Esophagus muscularis mucosa (tissue), 4 donors: ENCODE results near the gene CLIP1. TPM values are rescaled to one million over a fixed set of nuclear protein-coding genes. Genes with fewer than 3 reads are reported as not detected.
A peak's percentile ranks its signal among the peaks of the same experiment; 100 is the strongest.
"Not testable (repeated sequence)": the region's sequence is repeated elsewhere in the genome, so short reads cannot be mapped to it uniquely, and the experiment has no call there.

ENCODE experiments used
- DNase-seq: peaks from one replicate; pipeline ENCODE4 v3.0.0-alpha.2; 2017; ENCODE audit errors: extremely low spot score
- H3K27ac ChIP-seq, 4 donors: fragments of 200-600 bp; sonication (generic); replicated peaks in 1 of 4; 1 replicate in 3 of 4; 2 replicates in 1 of 4; pipeline ENCODE4 v1.5.1; 2016 to 2019; ENCODE audit warnings: mild to moderate bottlenecking in 1 of 4
- H3K27me3 ChIP-seq, 4 donors: fragments of 200-600 bp; sonication (generic); one replicate each; pipeline versions ENCODE4 v1.5.1 to v1.6.0; 2016 to 2019
- H3K36me3 ChIP-seq, 4 donors: fragments of 200-600 bp; sonication (generic); one replicate each; pipeline ENCODE4 v1.5.1; 2016 to 2019
- H3K4me1 ChIP-seq, 4 donors: fragments of 200-600 bp; sonication (generic); one replicate each; pipeline ENCODE4 v1.5.1; 2016 to 2019
- H3K4me3 ChIP-seq, 4 donors: fragments of 200-600 bp; sonication (generic); 1 replicate in 2 of 4; 2 replicates in 2 of 4; pipeline ENCODE4 v1.5.1; 2016 to 2019; ENCODE audit warnings: mild to moderate bottlenecking in 4 of 4, moderate library complexity in 1 of 4
- H3K9me3 ChIP-seq, 4 donors: fragments of 200-600 bp; sonication (generic); 1 replicate in 3 of 4; 2 replicates in 1 of 4; pipeline ENCODE4 v1.5.1; 2016 to 2019
- EP300 ChIP-seq: sonication (generic); formaldehyde crosslinking; IDR thresholded peaks from one replicate; pipeline ENCODE4 v1.6.1; 2017; ENCODE audit warnings: antibody characterized with exemption
- POLR2A ChIP-seq: fragments of 450-650 bp; IDR thresholded peaks from one replicate; pipeline ENCODE4 v1.6.1; 2017; ENCODE audit warnings: antibody characterized with exemption, moderate library complexity, mild to moderate bottlenecking, low read depth
- POLR2AphosphoS5 ChIP-seq, 2 donors: sonication (generic); formaldehyde crosslinking; IDR thresholded peaks; one replicate each; pipeline ENCODE4 v1.6.1; 2017; ENCODE audit warnings: antibody characterized with exemption in 2 of 2
- WGBS: methylation state at CpG from one replicate; pipeline ENCODE4 v1.1.5; 2018; 5-methylcytosine and 5-hydroxymethylcytosine counted together
- intact Hi-C: fragments of 100-400 bp; cut with DNase I; formaldehyde crosslinking; loops from one replicate; pipeline ENCODE4 v1.15.1; 2023
- total RNA-seq, 4 donors: library from RNA; depleted of rRNA; stranded (reverse); fragments of >200 nt; gene quantifications; one replicate each; pipeline versions ENCODE4 v1.1.0 to v1.2.1, GENCODE V29; 2016
- TF ChIP-seq, protein P1 (sequence below), 3 experiments: fragments of 200-600 bp in 2 of 3; fragments of 450-650 bp in 1 of 3; sonication (generic) in 2 of 3; IDR thresholded peaks; one replicate each; pipeline ENCODE4 v1.5.1; 2017 to 2019; ENCODE audit warnings: antibody characterized with exemption in 3 of 3, mild to moderate bottlenecking in 2 of 3, moderate library complexity in 1 of 3

The CLIP1 gene
- total RNA-seq, 4 donors from 2014 or later = 234 to 263 (median 250) TPM

- Histone ChIP-seq H3K9me3 (no peaks in the 10 kb centered on the region), H3K36me3 (no peaks in the 10 kb centered on the region), H3K4me1 (peaks cover 9 to 14% (median 13%) of the 10 kb centered on the region in 4 donors), H3K27ac (no peak overlapping the region), H3K4me3 (no peak overlapping the region), H3K27me3 (no peaks in the 10 kb centered on the region)
- TF ChIP-seq, protein P1, sequence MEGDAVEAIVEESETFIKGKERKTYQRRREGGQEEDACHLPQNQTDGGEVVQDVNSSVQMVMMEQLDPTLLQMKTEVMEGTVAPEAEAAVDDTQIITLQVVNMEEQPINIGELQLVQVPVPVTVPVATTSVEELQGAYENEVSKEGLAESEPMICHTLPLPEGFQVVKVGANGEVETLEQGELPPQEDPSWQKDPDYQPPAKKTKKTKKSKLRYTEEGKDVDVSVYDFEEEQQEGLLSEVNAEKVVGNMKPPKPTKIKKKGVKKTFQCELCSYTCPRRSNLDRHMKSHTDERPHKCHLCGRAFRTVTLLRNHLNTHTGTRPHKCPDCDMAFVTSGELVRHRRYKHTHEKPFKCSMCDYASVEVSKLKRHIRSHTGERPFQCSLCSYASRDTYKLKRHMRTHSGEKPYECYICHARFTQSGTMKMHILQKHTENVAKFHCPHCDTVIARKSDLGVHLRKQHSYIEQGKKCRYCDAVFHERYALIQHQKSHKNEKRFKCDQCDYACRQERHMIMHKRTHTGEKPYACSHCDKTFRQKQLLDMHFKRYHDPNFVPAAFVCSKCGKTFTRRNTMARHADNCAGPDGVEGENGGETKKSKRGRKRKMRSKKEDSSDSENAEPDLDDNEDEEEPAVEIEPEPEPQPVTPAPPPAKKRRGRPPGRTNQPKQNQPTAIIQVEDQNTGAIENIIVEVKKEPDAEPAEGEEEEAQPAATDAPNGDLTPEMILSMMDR (IDR thresholded peaks at IDR 0.05) = no peak
- TF ChIP-seq EP300 = no peak
- TF ChIP-seq POLR2A = no peak
- TF ChIP-seq POLR2AphosphoS5 (IDR thresholded peaks at IDR 0.05) = no peak
- DNase-seq = no peak
- intact Hi-C loops = no loop called here
- 98% methylated on average over 9 of the region's 9 CpGs for WGBS
These were observed 4.9 kb upstream of the CLIP1 start for GRCh38 chr12:122427403-122427802.

GRCh38 chr12:122423258-122424165 is 1.0 kb upstream of the CLIP1 start:
- no peaks in the 10 kb centered on the region for H3K27me3 ChIP-seq
- H3K27ac ChIP-seq = peak overlapping the region; percentile 99 to 100 (median 100)
- H3K4me1 ChIP-seq = peaks cover 23 to 42% (median 41%) of the 10 kb centered on the region in 4 donors
- H3K4me3 ChIP-seq = peak overlapping the region; percentile 78 to 100 (median 92)
- no peaks in the 10 kb centered on the region for H3K9me3 ChIP-seq
- intact Hi-C loops = loop anchor here (2.0 kb wide), 1 partner anchor 23 kb away; no protein-coding TSS in a partner anchor
- 15% methylated on average over 21 of the region's 21 CpGs for WGBS
- TF ChIP-seq POLR2AphosphoS5 (IDR thresholded peaks at IDR 0.05) (peak; percentile 28 to 64), POLR2A (no peak)
- no peaks in the 10 kb centered on the region for H3K36me3 ChIP-seq
- peak; percentile 92 for DNase-seq

GRCh38 chr12:122422730-122423257 is 325 bp upstream of the CLIP1 start:
- Histone ChIP-seq H3K36me3 (no peaks in the 10 kb centered on the region), H3K4me3 (peak overlapping the region; percentile 78 to 100 (median 92)), H3K27ac (peak overlapping the region; percentile 99 to 100 (median 100)), H3K9me3 (no peaks in the 10 kb centered on the region), H3K27me3 (no peaks in the 10 kb centered on the region), H3K4me1 (peaks cover 23 to 49% (median 48%) of the 10 kb centered on the region in 4 donors)
- 0% methylated on average over 2 of the region's 39 CpGs for WGBS
- no peak for DNase-seq
- TF ChIP-seq POLR2AphosphoS5 (IDR thresholded peaks at IDR 0.05) = peak in 1 of 2 donors; percentile 18
- TF ChIP-seq POLR2A = no peak
- TF ChIP-seq EP300 = no peak
- intact Hi-C loops = loop anchor here (2.0 kb wide), 1 partner anchor 22 kb away; no protein-coding TSS in a partner anchor

DNA sequence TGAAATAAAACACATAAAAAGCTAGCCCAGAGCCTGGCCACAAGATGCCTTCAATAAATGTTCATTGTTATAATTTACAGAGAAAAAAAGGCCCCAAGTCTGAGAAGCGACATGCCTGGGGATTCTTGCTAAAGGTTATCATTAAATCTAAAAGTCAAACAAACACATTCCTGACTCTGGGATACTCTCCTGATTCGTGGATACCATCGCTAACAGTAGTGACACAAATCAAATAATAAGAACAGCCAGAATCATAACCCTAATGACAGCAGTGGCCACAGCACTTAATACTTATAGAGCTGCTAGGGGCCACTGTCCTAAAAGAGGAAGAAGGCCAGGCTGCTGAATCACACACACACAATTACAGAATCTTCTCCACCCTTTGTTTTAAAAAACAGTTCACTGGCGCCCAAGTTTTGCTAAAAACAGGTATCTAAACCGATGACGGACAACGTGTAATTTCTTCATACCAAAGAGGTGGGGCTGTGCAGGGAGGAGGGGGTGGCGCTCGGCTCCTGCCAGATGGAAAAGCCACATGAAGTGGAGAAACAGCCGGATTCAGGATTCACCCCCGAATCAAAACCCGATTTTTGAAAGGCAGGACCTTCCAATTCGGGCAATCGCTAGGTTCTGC is 1.2 kb downstream of the CLIP1 start:
- H3K27ac ChIP-seq = peak overlapping the region; percentile 99 to 100 (median 100)
- 1% methylated on average over 14 of the region's 14 CpGs for WGBS
- intact Hi-C loops = no loop called here
- TF ChIP-seq POLR2A (no peak), POLR2AphosphoS5 (IDR thresholded peaks at IDR 0.05) (peak; percentile 30 to 62)
- peaks cover 0 to 6% (median 5%) of the 10 kb centered on the region in 4 donors for H3K36me3 ChIP-seq
- peak; percentile 93 for DNase-seq
- no peaks in the 10 kb centered on the region for H3K9me3 ChIP-seq
- H3K4me3 ChIP-seq = peak overlapping the region; percentile 78 to 100 (median 92)
- H3K4me1 ChIP-seq = peaks cover 23 to 63% (median 63%) of the 10 kb centered on the region in 4 donors
- H3K27me3 ChIP-seq = no peaks in the 10 kb centered on the region

DNA sequence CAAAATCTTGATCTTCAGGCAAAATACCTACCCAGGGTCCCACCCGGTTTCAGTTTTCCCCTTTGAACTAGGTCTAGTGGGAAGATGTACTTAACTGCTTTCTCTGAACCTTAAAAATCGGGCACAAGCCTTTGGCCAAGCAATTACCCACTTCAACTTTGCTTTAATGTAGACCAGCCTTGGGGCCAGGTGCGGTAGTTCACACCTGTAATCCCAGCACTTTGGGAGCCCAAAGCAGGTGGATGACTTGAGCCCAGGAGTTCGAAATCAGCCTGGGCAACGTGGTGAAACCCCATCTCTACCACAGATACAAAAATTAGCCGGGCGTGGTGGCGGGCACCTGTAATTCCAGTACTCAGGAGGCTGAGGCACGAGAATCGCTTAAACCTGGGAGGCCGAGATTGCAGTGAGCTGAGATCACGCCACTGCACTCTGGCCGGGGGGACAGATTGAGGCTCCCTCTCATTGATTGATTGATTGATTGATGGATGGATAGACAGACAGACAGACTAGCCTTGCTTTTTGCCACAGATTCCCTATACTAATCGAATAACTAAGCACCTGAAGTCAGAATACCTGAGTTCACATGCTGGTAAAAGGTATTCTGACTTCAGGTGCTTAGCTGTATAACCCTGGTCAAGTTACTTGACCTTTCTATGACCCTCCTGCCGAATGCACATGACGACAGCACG is 1.9 kb downstream of the CLIP1 start:
- Histone ChIP-seq H3K9me3 (no peaks in the 10 kb centered on the region), H3K27me3 (no peaks in the 10 kb centered on the region), H3K36me3 (peaks cover 0 to 12% (median 5%) of the 10 kb centered on the region in 4 donors), H3K4me3 (peak overlapping the region; percentile 78 to 100 (median 92)), H3K4me1 (peaks cover 23 to 70% (median 69%) of the 10 kb centered on the region in 4 donors), H3K27ac (peak overlapping the region; percentile 99 to 100 (median 100))
- no peak for TF ChIP-seq POLR2AphosphoS5 (IDR thresholded peaks at IDR 0.05)
- no peak for TF ChIP-seq POLR2A
- TF ChIP-seq, protein P1 (IDR thresholded peaks at IDR 0.05) = no peak
- TF ChIP-seq EP300 = no peak
- 72% methylated on average over 17 of the region's 17 CpGs for WGBS
- intact Hi-C loops = no loop called here
- DNase-seq = no peak

DNA sequence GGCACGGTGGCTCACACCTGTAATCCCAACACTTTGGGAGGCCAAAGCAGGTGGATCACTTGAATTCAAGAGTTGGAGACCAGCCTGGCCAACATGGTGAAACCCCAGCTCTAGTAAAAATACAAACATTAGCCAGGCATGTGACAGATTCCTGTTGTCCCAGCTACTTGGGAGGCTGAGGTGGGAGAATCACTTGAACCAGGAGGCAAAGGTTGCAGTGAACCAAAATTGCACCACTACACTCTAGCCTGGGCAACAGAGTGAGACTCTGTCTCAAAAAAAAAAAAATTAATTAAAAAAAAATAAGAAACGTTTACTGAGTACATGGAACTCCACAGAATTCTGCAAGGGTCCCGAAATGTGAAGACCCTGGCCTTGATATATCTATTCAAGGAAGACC is 3.4 kb downstream of the CLIP1 start:
- intact Hi-C loops, DNase-seq: not testable (repeated sequence)

DNA sequence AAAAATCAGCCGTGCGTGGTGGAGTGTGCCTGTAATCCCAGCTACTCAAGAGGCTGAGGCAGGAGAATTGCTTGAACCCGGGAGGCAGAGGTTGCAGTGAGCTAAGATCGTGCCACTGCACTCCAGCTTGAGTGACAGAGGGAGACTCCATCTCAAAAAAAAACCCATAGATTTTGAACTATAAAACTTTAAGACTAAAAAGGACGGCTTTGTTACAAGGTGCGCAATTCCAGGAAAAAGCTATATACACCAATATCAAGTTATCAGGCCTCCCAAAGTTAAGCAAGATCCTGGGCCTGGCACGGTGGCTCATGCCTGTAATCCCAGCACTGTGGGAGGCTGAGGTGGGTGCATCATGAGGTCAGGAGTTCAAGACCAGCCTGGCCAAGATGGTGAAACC is 6.8 kb downstream of the CLIP1 start:
- H3K9me3 ChIP-seq, H3K4me3 ChIP-seq, intact Hi-C loops, DNase-seq, H3K27me3 ChIP-seq: not testable (repeated sequence)
- H3K27ac ChIP-seq = peak overlapping the region; percentile 5 to 100 (median 54)
- 87% methylated on average over 7 of the region's 7 CpGs for WGBS
- H3K4me1 ChIP-seq = peaks cover 27 to 95% (median 89%) of the 10 kb centered on the region in 4 donors
- H3K36me3 ChIP-seq = peaks cover 0 to 14% (median 5%) of the 10 kb centered on the region in 4 donors

More for the DNA sequence above, 3.4 kb downstream of the CLIP1 start:
- peak overlapping the region; percentile 99 to 100 (median 100) for H3K27ac ChIP-seq
- 87% methylated on average over 3 of the region's 3 CpGs for WGBS
- peaks cover 23 to 81% (median 75%) of the 10 kb centered on the region in 4 donors for H3K4me1 ChIP-seq
- peaks cover 0 to 14% (median 5%) of the 10 kb centered on the region in 4 donors for H3K36me3 ChIP-seq
- H3K27me3 ChIP-seq, H3K9me3 ChIP-seq, H3K4me3 ChIP-seq: not testable (repeated sequence)
